Left cardiac atrium (tissue), 4 donors: ENCODE results near the gene KRT31. TPM values are rescaled to one million over a fixed set of nuclear protein-coding genes. Genes with fewer than 3 reads are reported as not detected.
A peak's percentile ranks its signal among the peaks of the same experiment; 100 is the strongest.
"Not testable (repeated sequence)": the region's sequence is repeated elsewhere in the genome, so short reads cannot be mapped to it uniquely, and the experiment has no call there.

Experiments
- ATAC-seq, 2 donors: fragments of 200-7000 bp; cut with Tn5 transposase; one replicate each; pipeline ENCODE4 v1.9.1; 2020; ENCODE audit warnings: mild to moderate bottlenecking in 2 of 2, moderate library complexity in 2 of 2
- DNase-seq: peaks from one replicate; pipeline ENCODE4 v3.0.0-alpha.2; 2020
- intact Hi-C, 2 donors: fragments of 100-400 bp; cut with DNase I; formaldehyde crosslinking; loops; one replicate each; pipeline versions ENCODE4 v1.14.1 to v1.15.1; 2022 to 2023
- long read RNA-seq: library from polyadenylated mRNA; unstranded; transcript quantifications from one replicate; pipeline ENCODE4 v2.0.0, GENCODE V29; 2021
- total RNA-seq, 2 donors: library from RNA; stranded (reverse); fragmentation: NEBNext Ultra II Directional; extraction: Animal tissue kit (Norgen Biotek cat#: 25700); gene quantifications; one replicate each; pipeline ENCODE4 v1.2.1, GENCODE V29; 2021
- donor health status: DM: no; HTN: yes; CAD: no.
- donor health status: DM: no; HTN: yes; CAD: no; lungs with severe emphysema.
- donor health status: DM: yes; HTN: yes; CAD: no.
- donor health status: Dilated cardiomyopathy.

Gene KRT31
- not detected for total RNA-seq
- long read RNA-seq, result 0 reads

DNA sequence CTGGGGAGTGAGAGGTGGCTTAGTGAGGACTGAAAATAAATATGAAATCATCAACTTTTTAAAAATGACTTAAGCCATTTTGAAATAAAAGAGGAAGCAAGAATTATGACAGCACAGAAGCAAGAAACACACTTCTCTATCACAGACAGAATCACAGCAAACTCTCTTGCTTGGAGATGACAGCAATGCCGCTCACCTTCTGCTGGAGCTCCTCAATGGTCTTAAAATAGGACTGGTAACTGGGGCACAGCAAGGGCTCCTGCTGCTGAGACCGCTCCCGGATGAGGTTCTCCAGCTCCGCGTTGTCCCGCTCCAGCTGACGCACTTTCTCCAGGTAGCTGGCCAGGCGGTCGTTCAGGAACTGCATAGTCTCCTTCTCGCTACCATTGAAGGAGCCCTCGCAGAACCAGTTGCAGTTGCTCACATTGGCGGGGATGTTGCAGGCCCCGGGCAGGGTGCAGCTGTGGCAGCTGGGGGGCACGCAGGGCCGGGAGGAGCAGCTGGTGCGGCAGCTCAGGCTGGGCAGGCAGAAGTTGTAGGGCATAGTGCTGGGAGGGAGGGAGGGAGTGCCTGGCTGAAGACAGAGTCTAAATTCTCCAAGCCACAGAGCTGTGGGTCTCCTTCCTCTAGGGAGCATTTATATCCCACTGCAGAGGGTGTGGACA lies at the start of gene KRT31:
Gene KRT31, minus strand, starts transcription at position 613 of the 665 bp plus-strand sequence. Its CDS starts 69 bp downstream, at position 544.
- ATAC-seq, result no peak
- intact Hi-C loops, result no loop called here
- no peak for DNase-seq

DNA sequence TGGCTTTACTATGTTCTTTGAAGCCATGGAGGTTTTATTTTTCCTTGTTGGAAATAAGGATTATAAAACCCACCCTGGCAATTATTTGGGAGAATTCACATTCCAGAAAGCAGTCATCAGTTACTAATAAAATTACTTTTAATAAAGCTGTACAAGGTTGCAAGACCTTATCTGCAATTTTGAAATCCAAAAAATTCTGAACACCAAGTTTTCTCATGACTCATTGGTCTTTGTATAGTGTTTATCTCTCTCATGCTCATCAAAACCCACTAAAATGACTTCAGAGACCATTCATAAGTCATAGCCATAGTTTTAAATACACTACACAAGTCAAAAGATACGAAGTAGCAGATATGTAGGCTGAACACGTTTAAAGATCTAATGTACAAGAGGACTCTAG lies 49.4 kb upstream of the KRT31 start:
- DNase-seq, result no peak
- peak in 1 of 2 donors; percentile 88 for ATAC-seq
- intact Hi-C loops, result no loop called here

DNA sequence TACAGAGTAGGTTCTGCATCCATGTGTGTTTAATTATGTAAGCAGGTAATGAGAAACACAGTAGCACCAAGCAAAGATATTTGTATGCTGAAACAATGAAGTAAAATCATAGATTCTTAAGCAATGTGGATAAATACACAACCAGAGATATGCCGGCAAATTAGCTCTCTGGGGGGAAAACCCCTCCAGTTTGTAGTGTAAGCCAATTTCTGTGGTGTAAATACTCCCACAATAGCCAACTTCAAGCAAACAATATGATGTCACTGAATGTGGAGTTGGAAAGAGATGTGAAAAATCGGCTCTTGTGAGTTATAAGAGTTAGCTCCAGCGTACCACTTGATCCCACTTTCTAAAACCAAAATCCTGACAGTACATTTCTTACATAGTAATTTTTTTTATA lies 47.2 kb upstream of the KRT31 start:
- DNase-seq (no peak), ATAC-seq (no peak)
- intact Hi-C loops, result no loop called here

DNA sequence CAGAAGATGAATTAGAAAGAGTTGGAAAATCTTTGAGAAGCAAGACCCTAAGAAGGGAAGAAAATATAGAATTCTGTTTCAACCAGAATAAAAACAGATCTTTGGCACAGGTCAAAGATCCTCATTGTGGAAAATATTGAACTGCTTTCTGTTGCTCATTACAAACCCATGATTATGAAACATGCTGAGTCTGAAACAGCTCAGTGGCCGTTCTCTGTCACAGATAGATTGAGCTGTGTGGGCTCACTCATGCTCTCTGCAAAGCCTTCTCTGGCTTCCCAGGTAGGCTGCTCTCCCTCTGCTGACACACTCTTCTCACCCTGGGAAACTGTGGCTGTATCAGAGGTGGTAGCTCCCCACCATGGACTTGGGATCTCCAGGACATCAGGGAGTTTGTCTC lies 46.8 kb upstream of the KRT31 start:
- intact Hi-C loops, result no loop called here
- ATAC-seq (no peak), DNase-seq (no peak)

DNA sequence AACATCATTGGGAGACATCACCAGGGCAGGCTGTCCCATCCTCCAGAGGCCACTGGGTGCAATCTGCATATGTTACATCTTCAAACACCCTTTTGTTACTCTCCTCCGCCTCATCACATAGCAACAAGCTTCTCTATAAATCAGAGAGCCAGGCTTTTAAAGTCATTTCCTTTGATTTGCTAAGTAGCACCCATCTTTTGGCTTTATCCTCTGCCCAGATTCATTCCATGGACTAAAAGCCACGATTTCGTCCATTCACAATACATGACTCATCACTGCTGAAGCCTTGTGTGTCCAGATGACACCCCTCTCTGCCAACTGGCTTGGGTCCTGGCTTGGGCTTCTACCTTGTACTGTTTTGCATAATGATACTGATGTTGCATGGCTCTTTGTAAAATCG lies 45.3 kb upstream of the KRT31 start:
- ATAC-seq (no peak), DNase-seq (no peak)
- intact Hi-C loops, result no loop called here

DNA sequence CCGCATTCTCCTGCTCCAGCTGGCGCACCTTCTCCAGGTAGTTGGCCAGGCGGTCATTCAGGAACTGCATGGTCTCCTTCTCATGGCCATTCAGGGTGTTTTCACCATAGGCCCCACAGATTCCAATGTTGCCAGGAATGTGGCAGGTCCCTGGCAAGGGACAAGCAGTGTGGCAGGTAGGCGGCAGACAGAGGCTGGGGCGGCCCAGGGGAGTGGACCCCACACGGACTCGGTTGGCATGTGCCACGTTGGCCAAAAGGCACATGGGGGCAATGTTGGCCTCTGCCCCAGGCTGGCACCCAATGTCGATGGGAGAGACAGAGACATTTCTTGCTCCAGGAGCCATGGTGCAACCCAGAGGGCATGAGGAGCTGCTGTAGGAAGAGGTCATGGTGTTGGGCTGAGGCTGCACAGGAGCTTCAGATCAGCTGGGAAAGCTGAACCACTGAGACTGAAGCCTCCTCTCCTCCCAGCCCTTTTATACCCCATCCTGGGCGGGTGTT lies 43.2 kb upstream of the KRT31 start, which contains the start of gene KRT38:
Gene KRT38, minus strand, starts transcription at position 453 of the 503 bp plus-strand sequence. Its CDS starts 62 bp downstream, at position 391.
- intact Hi-C loops, result no loop called here
- ATAC-seq (no peak), DNase-seq (no peak)

DNA sequence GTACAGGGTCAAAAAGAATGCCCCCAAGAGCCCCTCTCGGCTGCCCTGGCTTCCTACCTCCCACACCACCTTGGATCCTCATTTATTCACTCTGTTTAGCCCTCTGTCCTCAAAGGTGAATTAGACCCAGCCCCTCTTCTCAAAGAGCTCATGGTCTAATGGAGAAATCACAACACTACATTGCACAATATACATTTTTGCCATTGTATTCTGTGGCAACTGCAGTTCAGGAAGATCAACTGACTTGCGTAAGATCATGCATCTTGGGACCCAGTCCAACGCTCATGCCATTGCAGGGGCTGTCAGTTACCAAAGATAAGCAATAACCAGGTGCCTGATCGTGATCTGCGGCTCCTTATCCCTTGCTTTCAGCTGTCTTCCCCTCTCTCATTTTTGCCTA lies 42.0 kb upstream of the KRT31 start:
- ATAC-seq, result no peak
- DNase-seq, result no peak
- intact Hi-C loops, result no loop called here

DNA sequence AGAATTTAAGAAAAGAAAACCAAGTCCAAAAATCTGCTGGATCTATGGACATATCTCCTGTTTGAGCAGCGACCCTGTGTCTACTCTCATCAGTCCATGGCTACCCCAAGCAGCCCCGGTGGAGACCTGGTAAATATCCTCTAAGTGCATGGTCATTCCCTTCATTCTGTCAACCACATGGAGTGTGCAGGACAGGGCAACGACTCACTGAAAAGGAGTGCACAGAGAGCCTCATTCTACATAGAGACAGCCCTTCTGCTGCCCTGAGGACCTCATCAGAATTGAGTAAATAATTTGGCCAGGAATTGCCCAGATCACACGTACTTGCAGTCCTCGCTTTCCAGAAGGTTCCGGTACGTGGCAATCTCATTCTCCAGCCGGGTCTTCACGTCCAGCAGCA lies 40.4 kb upstream of the KRT31 start:
- intact Hi-C loops, result no loop called here
- DNase-seq (no peak), ATAC-seq (no peak)

DNA sequence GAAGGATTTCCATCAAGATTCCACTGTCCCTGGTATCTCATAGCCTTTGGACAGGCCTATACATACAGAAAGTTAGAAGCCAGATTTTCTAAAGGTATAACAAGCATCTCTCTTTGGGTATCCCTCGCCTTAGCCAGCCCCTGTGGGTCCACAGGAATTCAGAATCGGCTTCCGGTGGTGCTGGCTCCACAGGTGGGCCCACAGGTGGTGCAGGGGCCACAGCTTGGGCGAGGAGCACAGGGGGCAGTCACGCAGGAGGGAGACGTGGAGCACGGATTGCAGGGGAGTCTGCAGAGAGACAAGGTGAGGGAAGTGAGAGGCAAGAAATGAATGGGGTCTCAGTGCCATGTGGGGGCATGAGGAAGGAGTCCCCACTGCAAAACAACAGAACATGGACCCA lies 39.8 kb upstream of the KRT31 start:
- DNase-seq (no peak), ATAC-seq (no peak)
- intact Hi-C loops, result no loop called here

DNA sequence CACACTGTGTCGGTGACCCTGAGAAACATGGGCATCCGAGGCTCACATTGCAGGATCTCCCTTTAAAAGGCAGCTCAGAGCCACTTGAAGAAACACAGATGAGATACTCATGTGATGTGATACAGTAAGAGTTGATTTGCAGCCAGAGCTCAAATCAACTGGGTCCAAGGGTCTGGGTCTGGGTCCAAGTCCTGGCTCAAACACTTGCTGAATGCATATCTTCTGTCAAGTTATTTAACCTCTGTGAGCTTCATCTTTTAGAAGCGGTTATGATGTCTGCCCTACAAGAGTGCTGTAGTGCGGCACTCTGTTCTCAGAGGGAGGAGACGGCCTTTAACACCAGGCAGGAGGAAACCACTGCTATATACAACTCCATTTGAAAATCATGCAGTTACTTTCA lies 37.0 kb upstream of the KRT31 start:
- DNase-seq (no peak), ATAC-seq (no peak)
- intact Hi-C loops, result no loop called here

DNA sequence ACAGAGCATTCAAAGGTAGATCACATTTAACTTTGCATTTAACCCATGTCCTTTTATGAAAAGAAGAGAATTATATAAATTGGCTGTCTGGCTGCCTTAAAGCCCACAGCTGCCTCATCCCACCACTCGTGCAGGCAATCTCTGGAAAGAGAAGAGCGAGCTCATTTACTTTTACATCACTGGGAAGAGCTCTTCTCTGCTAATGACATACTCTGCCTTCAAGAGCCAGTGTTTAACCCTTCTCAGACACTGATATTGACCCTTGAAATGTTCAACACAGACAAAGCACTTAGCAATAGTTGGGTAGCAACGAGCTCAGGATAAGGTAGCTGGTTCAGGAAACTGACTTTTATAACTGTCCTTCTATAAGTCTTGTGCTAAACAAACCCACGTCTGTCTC lies 36.6 kb upstream of the KRT31 start:
- DNase-seq, result no peak
- no peak for ATAC-seq
- intact Hi-C loops, result no loop called here

DNA sequence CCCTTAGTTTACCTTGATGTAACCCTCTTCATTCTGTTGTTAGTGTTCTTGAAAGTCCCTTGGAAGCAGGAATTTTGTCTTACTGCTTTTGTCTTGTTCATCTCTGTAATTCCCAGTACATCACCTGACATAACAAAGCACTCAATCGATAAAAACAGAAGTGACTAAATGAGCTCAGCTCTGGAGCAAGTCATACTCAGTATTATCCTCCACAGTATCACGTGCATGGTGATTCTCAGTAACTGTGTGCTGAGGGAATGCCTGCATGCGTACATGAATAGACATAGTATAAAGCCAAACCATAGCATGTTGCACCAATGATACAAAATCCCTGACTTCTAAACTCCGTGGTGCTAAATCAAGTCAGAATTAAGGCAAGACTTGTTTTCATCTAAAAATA lies 36.2 kb upstream of the KRT31 start:
- DNase-seq (no peak), ATAC-seq (no peak)
- intact Hi-C loops, result no loop called here

DNA sequence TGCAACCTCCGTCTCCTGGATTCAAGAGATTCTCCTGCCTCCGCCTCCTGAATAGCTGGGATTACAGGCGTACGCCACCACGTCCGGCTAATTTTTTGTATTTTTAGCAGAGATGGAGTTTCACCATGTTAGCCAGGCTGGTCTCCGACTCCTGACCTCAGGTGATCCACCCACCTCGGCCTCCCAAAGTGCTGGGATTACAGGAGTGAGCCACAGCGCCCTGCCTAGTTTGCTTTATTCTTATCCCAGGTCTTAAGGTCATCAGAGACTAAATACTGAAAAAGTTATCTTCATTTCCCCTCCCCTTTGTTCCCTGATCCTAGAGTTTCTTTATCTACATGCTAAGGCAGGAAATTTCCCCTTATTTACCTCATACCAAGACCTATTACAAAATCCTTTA lies 33.0 kb upstream of the KRT31 start:
- intact Hi-C loops, ATAC-seq, DNase-seq: not testable (repeated sequence)

DNA sequence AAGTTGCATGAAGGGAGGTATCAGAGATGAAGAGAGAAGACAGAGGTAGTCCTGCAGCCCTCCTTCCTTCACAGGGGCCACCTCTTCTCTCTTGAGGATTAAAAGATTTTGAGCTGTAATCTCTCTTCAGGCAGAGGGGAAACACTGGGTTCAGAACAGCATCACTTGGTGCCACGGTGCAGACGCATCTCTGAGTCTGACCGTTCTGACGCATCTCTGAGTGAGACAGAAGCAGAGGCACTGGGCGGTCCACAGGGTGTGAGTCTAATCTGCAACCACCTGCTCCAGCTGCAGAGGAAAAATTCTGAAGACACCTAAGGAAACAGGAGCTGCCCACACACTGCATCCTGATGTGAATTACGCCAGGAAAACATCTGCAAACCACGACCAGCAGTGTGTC lies 32.3 kb upstream of the KRT31 start:
- intact Hi-C loops, result no loop called here
- ATAC-seq (no peak), DNase-seq (no peak)

DNA sequence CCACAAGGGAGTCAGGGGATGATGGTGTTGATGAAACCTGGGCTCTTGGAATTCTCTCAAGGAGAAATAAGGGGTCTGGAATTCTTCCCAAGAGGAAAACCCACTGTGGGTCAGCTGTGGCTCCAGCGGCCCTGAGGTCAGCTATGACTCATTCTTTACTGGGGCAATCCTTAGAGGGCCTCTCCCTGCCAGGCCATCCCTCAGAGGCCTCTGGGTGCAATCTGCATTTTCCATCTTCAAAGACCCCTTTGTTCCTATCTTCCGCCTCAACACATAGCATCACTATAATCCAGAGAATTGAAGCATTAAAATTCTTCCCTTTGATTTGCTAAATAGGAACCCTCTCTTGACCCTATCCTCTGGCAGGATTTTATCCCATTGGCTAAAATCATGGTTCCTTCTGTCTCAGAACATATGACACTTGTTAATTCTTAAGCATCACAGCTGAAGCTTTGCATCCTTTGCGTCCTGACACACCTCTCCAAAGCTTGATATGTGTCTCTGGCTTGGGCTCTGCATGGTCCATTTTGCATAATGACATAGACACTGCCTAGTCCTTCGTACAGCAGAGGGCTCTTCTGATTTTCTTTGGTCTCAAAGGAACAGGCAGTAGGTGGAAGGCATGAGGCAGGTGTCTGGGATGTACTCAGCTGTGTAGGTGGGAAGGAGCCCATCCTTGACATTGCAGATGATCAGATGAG lies 31.3 kb upstream of the KRT31 start:
- intact Hi-C loops, result no loop called here
- ATAC-seq (no peak), DNase-seq (no peak)

DNA sequence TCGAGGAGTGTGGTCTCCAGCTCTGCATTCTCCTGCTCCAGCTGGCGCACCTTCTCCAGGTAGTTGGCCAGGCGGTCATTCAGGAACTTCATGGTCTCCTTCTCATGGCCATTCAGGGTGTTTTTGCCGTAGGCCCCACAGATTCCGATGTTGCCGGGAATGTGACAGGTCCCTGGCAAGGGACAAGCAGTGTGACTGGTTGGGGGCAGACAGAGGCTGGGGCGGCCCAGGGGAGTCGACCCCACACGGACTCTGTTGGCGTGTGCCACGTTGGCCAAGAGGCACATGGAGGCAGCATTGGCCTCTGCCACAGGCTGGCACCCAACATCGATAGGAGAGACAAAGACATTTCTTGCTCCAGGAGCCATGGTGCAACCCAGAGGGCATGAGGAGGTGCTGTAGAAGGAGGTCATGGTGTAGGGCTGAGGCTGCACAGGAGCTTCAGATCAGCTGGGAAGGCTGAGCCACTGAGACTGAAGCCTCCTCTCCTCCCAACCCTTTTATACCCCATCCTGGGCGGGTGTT lies 26.8 kb upstream of the KRT31 start, which contains the start of gene KRT37:
Gene KRT37, minus strand, starts transcription at position 475 of the 525 bp plus-strand sequence. Its CDS starts 62 bp downstream, at position 413.
- intact Hi-C loops, result no loop called here
- DNase-seq (no peak), ATAC-seq (no peak)

DNA sequence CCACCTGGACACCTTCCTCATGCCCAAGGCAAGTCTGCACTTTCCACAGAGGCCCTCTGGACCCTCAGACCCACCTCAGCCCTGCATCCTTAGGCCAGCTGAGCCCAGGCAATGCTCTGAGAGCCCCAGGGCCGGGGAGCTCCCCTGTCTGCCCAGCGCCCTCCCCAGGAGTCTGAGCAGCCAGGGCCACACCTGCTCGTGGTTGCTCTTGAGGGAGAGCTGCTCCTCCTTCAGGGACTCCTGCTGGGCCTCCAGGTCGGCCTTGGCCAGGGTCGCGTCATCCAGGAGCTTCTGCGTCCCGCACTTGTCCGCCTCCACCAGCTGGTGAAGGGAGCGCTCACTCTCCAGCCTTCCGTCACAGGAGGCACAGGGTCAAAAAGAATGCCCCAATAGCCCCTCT lies 25.2 kb upstream of the KRT31 start:
- ATAC-seq, intact Hi-C loops, DNase-seq: not testable (repeated sequence)

DNA sequence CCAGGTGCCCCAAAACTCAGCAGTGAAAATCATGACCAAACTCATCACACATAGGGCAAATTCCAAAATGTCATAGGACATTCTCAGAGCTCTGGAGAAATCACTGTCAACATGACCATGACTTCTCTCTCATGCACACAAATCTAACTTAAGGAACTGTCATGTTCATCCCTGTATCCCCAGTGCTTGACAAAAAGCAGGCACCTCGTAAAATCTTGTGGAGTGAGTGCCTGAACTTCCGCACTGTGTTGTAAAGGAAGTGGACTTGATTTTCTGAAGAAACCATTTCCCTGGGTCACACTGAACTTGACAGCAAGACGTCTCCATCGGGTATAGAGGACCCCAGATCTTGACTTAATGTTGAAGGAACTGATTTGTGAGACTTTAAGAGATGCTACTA lies 24.2 kb upstream of the KRT31 start:
- intact Hi-C loops, result no loop called here
- no peak for DNase-seq
- no peak for ATAC-seq

DNA sequence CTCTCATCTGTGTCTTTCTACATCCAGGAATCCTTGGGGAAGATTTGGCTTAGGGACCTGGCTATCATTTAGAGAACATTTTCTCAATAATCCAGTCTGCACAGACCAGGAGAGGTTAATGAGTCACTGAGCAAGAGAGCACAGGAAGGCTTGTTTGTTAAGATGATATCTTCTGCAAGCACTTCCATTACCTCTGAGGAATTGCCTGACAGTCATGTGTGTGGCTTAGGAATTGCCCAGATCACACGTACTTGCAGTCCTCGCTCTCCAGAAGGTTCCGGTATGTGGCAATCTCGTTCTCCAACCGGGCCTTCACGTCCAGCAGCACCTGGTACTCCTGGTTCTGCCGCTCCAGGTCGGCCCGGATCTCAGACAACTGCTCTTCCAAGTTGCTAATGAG lies 23.7 kb upstream of the KRT31 start:
- intact Hi-C loops, result no loop called here
- no peak for DNase-seq
- no peak for ATAC-seq

DNA sequence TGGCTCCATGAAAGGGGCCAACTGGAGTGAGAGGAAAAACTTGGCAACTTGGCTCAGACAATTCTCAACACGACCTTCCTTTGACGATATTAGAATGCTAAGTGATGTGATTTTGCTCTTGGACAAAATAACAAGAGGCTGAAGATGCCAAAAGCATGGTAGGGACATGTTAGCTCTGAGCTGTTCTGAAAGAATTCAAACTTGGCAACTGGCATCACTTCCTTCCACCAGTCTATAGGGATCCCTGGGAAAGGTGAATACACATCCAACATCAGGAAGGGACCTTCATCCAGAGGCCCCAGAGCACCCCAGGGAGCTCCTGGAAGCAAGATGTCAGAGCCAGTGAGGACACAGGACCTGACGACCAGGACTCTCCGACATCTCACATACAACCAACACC lies 22.7 kb upstream of the KRT31 start:
- DNase-seq (no peak), ATAC-seq (no peak)
- intact Hi-C loops, result no loop called here
